GM19043 (cell line): Measurements from ENCODE around the gene MYRF.

ENCODE experiments used
- ATAC-seq: cut with Tn5 transposase; IDR thresholded peaks from one replicate; pipeline ENCODE4 v1.9.1; 2021; ENCODE audit warnings: low read depth; ENCODE audit not compliant: unreplicated experiment

Gene MYRF

DNA sequence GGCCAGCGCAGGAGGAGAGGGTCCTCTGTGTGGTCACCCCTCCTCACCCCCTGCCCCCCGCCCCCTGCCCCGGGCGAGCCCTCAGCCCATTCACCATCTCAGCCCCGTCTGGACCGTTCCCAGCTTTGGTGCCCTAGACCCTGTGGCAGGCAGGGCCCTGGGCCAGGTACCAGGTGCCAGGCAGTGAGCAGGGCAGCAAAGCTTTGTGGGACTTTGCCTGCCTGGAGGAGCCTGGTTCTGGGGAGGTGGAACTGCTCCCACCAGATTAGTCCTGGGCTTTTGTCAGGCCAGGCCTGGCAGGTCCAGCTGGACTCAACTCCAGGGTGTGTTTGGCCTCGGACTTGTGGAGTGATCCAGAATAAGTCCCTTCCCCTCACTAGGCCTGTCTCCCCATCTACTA is 13.7 kb upstream of the MYRF start:
- no peak for ATAC-seq

DNA sequence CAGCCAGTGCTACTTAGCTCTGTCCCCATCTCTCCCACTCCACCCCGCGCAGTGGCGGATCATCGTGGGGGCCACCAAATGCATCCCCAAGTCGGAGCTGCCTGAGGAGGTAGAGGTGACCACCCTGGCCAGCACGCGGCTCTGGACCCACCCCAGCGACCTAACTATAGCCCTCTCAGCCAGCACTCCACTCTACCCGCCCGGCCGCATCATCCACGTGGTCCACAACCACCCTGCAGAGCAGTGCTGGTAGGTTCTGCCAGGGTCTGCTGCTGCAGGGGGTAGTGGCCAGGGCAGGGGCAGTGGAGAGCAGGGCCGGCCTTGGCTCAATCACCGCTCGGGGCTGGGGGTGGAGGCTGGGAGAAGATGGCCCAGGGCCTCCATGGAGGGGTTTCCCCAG is 13.0 kb upstream of the MYRF start:
- no peak for ATAC-seq

DNA sequence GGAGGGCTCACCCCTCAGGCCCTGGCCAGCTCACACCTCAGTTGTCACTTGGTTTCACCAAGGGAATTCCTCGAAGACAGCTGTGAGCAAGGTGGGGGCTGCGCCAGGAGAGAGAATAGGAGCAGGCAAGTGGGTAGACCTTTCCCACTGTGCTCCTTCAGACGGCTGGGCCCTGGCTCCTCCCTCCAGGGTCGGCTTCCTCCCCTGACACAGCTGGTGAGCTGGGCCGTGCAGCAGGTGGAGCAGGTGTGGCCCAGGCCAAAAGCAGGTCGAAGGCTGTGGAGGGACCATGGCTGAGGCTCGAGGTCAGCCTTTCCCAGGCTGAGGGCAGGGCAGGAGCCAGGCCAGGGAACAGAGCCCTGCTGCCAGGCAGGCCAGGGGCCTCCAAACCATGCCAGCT is 12.5 kb upstream of the MYRF start:
- ATAC-seq: no peak

DNA sequence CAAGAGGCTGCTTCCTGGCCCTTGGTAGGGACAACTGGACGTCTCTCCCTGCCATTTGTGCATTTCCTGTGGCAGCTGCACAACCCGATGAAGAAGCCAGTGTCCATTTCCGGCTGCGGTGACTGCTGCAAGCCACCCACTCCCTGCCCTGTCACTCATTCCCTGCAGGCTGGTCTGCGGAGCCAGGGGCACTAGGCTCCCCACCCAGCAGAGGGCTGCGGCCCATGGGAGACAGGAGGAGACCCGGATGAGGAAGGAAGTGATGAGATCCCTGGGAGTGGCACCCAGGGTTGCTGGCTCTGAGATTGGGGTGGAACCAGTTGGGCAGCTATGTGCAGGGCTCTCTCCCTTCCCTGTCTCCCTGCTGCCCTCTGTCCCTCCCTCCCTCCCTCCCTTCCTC is 10.0 kb upstream of the MYRF start:
- ATAC-seq: no peak

DNA sequence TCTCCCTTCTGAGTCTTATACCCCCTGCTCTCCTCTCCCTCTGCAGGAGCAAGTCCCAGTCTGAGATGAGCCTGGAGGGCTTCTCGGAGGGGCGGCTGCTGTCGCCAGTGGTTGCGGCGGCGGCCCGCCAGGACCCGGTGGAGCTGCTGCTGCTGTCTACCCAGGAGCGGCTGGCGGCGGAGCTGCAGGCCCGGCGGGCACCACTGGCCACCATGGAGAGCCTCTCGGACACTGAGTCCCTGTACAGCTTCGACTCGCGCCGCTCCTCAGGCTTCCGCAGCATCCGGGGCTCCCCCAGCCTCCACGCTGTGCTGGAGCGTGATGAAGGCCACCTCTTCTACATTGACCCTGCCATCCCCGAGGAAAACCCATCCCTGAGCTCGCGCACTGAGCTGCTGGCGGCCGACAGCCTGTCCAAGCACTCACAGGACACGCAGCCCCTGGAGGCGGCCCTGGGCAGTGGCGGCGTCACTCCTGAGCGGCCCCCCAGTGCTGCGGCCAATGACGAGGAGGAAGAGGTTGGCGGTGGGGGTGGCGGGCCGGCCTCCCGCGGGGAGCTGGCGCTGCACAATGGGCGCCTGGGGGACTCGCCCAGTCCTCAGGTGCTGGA is 8.8 kb upstream of the MYRF start:
- ATAC-seq: no peak

DNA sequence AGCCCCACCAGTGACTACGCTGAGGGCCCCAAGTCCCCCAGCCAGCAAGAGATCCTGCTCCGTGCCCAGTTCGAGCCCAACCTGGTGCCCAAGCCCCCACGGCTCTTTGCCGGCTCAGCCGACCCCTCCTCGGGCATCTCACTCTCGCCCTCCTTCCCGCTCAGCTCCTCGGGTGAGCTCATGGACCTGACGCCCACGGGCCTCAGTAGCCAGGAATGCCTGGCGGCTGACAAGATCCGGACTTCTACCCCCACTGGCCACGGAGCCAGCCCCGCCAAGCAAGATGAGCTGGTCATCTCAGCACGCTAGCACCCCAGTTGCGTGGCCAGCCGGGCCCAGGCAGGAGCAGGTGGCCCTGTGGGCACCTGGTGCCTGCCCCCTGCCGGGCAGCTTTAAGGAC is 8.3 kb upstream of the MYRF start:
- no peak for ATAC-seq

DNA sequence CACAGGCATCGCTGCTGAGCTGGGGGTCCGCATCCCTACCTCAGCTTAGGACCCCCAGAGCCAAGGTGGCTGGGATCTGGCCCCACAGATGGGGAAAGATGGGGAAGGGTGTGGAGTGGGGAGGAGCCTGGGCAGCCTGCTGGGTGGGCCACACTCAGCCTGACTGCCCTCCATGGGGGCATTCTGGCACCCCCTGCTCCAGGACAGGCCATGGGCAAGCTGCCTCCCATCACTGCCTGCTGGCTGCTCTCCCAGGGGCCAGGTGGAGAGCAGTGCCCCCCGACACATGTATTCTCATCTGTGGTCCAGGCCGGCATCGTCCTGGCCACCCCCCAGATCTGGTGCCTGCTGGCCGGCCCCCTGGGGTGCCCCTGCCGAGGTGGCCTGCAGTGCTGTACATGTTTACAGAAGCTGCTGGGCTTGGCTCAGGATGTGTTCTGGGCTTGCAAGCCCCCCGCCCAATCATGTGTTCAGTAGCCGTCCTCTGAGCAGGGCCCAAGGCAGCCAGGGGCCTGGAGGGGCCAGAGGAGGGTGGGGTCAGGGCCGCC is 7.8 kb upstream of the MYRF start:
- no peak for ATAC-seq

DNA sequence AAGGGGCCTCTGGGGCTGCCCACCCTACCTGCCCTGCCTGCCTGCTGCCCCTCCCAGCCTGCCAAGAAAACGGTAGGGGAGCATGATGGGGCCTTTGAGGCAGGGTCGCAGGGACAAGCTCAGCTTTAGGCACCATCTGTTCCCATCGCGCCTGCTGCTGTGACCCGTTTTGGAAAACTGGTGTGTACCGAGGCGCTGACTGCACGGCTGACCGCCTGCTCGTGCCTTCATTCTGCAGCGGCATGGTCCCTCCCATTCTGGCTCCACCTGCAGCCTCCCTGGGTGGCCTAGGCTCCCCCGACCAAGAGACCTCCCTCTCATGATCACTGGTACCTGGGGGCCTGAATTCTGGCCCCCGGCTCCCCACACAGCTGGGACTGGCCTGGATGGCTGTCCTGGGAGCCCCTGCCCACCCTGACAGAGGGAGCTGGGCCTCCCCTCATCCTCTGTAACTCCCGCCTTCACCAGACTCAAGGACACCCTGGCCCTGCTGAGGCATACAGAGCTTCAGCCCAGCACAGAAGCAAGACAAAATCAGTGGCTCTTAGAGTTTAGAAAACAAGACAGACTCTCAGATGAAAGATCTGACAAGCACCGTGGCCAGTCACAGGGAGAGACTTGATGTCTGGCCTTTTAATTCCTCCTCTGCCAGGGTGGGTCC is 6.5 kb upstream of the MYRF start:
- ATAC-seq: no peak

DNA sequence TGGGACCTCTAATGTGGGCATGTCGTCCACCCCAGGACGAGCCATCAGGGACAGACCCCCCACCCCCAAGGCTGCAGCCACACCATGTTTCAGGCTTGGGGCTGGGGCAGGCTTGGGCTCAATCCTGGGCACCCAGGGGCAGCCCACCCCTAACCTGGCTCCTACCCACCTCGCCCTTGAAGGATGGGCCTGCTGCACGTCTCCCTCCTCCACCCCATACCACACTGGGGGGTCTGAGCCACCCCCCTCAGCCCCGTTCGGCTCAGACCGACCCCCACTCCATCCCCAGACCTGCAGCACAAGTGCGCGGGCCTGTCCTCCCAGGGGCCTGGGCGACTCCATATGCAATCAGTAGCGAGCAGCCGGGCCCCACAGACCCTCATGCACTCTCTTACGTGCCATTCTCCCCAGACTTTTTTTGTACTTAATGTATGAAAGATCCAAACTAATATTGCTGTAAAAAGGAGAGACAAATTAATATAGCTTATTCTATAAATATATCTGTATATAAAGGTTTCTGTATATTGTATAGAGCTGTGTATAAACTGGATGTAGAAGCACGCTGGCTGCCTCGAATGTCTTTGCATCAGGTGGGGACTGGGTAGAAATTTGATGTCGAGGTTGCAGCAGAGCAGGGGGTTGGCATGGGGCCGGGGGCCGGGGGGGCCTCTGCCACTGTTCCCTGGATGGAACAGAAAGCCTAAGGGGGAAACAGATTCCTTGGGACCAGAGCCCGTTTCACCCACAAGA is 5.8 kb upstream of the MYRF start:
- no peak for ATAC-seq

DNA sequence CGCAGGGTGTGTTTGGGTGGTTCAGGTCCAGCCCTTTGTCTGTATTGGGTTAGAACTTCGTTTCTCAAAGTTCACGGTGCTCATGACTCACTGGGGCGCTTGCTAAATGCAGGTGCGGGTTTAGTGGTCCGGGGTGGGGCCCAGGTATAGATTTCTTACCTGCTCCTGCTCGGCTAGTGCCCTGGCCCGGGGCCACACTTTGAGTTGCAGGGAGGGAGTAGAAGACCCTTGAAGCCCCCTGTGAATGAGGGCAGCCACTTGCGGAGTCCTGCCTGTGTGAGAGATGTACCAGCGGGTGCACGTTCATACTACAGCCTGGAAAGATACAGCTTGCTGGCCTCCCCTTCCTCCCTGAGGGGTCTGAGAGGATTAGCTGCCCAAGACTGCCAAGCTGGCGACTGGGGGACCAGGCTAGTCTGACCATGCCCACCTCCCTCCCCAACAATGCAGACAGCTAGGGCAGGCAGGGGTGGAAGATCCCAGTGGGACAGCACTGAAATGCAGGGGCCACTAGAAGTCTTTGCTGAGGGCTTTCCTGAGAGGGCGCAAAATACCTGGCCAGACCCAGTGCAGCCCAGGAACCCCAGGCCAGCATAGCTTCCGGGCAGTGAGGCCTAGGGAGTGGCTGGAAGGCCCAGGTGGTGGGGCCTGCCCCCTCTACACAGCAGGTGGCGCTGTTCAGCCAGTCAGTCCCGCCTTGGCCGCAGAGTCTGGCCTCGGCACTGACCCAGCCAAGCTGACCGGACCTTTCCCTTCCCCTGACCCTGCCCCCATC is 5.1 kb upstream of the MYRF start:
- ATAC-seq: peak; percentile 60

DNA sequence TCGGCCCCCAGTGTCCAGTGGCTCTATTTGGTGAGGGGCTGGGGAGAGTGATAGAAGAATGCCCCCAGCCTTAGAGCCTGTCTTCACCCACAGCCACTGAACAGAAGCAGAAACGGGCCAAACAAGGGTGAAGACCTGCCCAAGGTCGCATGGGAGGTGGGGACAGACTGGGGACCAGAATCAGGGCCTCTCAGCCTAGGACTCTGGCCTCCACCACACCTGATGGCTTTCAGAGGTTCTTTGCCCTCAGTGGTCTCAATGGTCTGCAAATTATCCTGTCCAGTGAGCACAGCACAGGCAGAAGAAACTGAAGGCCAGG is 4.5 kb upstream of the MYRF start:
- ATAC-seq: no peak

DNA sequence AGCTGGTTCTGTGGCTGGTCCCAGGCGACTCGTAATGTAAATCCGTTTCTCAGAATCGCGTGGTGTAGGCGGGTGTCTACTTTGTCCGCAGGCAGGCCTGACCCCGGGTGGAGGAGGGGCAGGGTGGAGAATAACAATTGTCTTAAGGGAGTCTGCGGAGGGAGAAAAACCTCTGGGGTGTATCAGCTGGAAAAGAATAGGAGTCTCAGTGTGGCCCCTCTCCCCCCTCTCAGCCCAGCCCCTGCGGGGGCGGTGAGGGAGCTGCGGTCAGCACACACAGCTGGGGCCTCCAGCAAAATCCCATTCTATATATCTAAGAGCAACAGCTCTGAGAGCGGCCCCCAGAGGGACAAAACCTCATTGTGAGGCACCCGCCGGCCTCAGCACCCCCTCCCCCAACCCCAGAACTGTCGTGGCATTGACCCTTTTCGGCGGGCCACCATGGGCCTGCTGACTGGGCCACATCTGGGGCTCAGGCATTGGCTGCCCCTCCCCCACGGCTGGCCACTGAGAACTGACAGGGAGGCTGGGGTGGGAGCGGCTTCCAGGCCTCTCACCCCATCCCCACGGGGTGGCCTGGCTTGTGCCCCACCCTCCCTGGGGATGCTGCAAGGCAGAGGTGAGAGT is 2.7 kb upstream of the MYRF start:
- no peak for ATAC-seq

DNA sequence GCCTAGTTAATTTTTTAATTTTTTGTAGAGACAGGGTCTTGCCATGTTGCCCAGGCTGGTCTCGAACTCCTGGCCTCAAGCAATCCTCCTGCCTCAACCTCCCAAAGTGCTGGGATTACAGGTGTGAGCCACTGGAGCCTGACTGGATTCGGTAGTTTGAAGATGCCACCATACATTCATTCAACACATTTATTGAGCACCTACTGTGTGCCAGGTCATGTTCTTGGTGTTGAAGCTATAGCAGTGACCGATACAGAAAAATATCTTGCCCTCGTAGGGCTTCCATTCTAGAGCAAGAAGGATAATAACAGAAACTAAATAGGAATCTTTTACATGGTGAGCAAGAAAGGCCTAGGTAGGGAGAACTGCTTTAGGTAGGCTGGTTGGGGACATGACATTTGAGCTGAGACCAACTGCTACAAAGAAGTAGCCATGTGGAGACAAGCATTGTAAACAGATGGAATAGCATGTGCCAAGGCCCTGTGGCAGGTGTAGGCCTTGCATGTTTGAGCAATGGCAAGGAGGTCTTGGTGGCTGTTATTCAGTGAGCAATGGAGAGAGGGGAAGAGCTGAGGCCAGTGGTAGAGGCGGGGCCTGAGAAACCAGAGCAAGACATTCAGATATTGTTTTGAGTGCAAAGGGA is 1.7 kb upstream of the MYRF start:
- no peak for ATAC-seq

DNA sequence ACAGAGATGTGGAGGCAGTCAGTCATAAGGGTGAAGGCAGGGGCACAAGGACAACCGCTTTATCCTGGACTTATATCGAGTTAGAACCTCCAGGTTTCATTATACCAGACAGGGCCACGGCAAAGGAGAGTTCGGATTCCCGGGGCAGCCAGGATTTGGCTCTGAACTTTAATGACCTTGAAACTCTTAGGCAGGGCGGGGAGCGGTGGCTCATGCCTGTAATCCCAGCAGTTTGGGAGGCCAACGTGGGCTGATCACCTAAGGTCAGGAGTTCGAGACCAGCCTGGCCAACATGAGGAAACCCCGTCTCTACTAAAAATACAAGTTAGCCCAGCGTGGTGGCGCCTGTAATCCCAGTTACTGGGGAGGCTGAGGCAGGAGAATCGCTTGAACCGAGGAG is 1.1 kb upstream of the MYRF start:
- ATAC-seq: no peak

DNA sequence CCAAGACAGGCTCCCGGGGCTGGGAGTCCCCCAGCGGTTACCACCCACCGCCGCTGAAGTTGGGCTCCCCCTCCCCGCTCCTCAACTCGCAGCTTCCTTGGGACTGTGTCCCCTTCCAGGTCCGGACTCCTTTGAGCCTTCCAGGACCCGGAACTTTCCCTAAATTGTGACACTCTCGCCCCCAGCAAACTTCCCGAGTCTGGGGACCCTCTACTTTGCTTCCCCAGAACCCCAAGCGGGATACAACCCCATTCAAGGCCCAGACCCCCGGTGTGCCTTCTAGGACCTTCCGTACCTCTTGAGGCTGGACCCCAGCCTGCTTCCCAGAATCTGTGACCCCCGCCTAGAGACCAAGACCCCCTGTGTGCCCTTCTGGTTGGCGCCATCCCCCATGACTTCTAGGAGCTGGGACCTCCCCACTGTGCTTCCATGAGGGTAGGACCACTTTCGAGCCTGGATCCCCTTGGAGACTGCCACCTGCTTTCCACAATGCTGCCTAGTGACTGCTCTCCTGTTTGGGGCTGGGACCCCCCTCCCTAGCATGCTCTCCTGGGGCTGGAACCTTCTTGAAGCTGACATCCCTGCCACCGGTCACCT is 587 bp downstream of the MYRF start:
- ATAC-seq: no peak

DNA sequence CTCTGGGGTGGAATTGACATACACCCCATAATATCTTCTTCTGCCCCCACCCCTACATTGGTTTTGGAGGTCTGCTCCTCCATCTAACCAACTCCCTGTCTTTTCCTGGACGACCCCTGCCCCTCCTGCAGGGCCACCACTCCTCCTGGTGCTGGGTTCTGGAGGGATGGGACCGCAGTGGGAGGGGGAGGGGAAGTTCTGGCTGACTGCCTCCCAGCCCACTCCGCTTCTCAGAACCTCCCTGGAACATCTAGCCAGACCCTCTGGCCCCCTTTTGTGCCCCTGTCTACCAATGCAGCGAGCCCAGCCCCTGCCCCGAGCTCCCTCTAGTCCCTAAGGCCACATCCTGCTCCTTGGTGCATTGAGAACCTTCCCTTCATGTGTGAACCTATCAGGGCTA is 1.2 kb downstream of the MYRF start:
- ATAC-seq: no peak

DNA sequence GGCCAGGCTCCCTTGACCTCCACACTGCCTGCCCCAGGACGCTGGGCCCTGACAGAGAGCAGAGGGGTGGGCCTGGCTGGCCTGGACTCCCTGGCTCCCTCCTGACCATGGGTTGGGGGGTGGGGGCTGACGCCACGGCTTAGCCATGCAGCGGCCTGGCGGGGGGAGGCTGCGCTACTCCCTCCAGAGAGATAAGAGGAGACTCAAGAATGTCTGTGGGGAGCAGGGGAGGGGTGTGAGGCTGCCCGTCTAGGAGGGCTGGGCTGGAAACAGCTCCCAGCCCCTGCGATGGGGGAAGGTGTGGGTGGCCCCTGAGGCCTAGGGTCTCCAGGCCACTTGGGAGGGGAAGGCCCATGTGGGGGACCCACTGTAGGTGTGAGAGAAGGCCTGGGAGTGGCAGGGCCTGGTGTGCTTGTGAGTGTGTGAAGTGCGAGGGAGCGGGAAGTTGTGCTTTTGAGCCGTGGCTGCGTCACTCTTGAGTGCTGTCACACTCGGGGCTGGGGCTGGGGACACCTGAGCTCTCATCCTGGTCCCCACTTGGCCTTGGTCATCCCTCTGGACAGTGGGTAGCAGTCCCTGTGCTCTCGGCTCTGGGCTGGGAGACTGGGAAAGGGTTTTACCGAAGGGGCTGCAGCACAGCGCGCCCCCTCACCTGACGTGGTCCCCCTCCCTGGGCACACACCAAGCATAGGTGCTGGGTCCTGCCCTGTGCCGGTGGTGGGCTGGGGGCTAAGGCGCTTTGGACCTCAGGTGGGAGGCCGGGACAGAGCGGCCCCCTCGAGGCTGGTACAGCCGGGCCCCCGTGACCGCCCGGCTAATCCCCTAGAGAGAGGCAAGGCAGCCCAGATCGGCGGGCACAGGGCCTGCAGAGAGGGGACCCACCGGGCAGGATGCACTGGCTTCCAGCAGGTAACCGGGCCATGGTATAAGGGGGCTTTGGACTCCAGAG is 2.4 kb downstream of the MYRF start:
- ATAC-seq: no peak

DNA sequence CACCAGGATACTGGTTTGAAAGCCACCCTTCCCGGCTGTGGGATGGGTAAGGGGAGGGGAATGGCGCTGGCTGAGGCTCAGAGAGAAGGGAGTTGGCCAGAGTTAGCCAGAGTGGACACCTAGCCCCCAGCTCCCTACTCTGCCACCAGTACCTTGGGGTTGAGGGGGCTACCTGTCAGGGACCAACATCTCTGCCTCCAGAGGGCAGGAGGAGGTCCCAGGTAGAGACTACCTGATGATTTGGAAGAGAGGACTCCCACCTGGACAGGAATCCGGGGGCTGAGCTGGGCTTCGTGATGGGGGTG is 3.7 kb downstream of the MYRF start:
- ATAC-seq: no peak
